Measurements from ENCODE around the gene UGT1A6.

The UGT1A6 gene

GRCh38 chr2:233799716-233800115 is 107.0 kb downstream of the UGT1A6 start:
- Histone ChIP-seq H3K4me3 (ENCODE audit: low read length) (no peak overlapping the region), H3K27me3 (ENCODE audit: control insufficient read depth, insufficient read depth, low read length) (no peaks in the 10 kb centered on the region), H3K9me3 (ENCODE audit: control insufficient read depth, insufficient read depth, low read length) (no peaks in the 10 kb centered on the region), H3K27ac (ENCODE audit: low read length) (no peak overlapping the region), H3K36me3 (ENCODE audit: control insufficient read depth, insufficient read depth, low read length) (no peaks in the 10 kb centered on the region), H3K4me1 (ENCODE audit: control insufficient read depth, insufficient read depth, low read length) (no peaks in the 10 kb centered on the region)
- no peak for DNase-seq (ENCODE audit: low read depth, low spot score)
- WGBS (ENCODE audit: insufficient coverage, insufficient read length): no CpG with 5 or more reads among the region's 5 CpGs

GRCh38 chr2:233800208-233800607 is 107.5 kb downstream of the UGT1A6 start:
- Histone ChIP-seq H3K36me3 (ENCODE audit: control insufficient read depth, insufficient read depth, low read length) (no peaks in the 10 kb centered on the region), H3K27ac (ENCODE audit: low read length) (no peak overlapping the region), H3K9me3 (ENCODE audit: control insufficient read depth, insufficient read depth, low read length) (no peaks in the 10 kb centered on the region), H3K4me1 (ENCODE audit: control insufficient read depth, insufficient read depth, low read length) (no peaks in the 10 kb centered on the region), H3K4me3 (ENCODE audit: low read length) (no peak overlapping the region), H3K27me3 (ENCODE audit: control insufficient read depth, insufficient read depth, low read length) (no peaks in the 10 kb centered on the region)
- no CpG with 5 or more reads among the region's 7 CpGs for WGBS (ENCODE audit: insufficient coverage, insufficient read length)
- no peak for DNase-seq (ENCODE audit: low read depth, low spot score)

GRCh38 chr2:233801357-233802131 is 108.9 kb downstream of the UGT1A6 start:
- Histone ChIP-seq H3K27ac (ENCODE audit: low read length) (no peak overlapping the region), H3K4me1 (ENCODE audit: control insufficient read depth, insufficient read depth, low read length) (no peaks in the 10 kb centered on the region), H3K36me3 (ENCODE audit: control insufficient read depth, insufficient read depth, low read length) (no peaks in the 10 kb centered on the region), H3K27me3 (ENCODE audit: control insufficient read depth, insufficient read depth, low read length) (no peaks in the 10 kb centered on the region), H3K4me3 (ENCODE audit: low read length) (no peak overlapping the region), H3K9me3 (ENCODE audit: control insufficient read depth, insufficient read depth, low read length) (no peaks in the 10 kb centered on the region)
- no peak for DNase-seq (ENCODE audit: low read depth, low spot score)
- no CpG with 5 or more reads among the region's 9 CpGs for WGBS (ENCODE audit: insufficient coverage, insufficient read length)

GRCh38 chr2:233802132-233802815 is 109.6 kb downstream of the UGT1A6 start:
- no peak overlapping the region for H3K27ac ChIP-seq (ENCODE audit: low read length)
- H3K4me3 ChIP-seq (ENCODE audit: low read length): no peak overlapping the region
- DNase-seq (ENCODE audit: low read depth, low spot score): no peak
- no peaks in the 10 kb centered on the region for H3K36me3 ChIP-seq (ENCODE audit: control insufficient read depth, insufficient read depth, low read length)
- H3K27me3 ChIP-seq (ENCODE audit: control insufficient read depth, insufficient read depth, low read length): no peaks in the 10 kb centered on the region
- no peaks in the 10 kb centered on the region for H3K4me1 ChIP-seq (ENCODE audit: control insufficient read depth, insufficient read depth, low read length)
- WGBS (ENCODE audit: insufficient coverage, insufficient read length): no CpG with 5 or more reads among the region's 3 CpGs
- H3K9me3 ChIP-seq (ENCODE audit: control insufficient read depth, insufficient read depth, low read length): no peaks in the 10 kb centered on the region

- no peaks in the 10 kb centered on the region for H3K36me3 ChIP-seq (ENCODE audit: control insufficient read depth, insufficient read depth, low read length)
- H3K9me3 ChIP-seq (ENCODE audit: control insufficient read depth, insufficient read depth, low read length): no peaks in the 10 kb centered on the region
- no CpG with 5 or more reads among the region's 2 CpGs for WGBS (ENCODE audit: insufficient coverage, insufficient read length)
- no peak overlapping the region for H3K27ac ChIP-seq (ENCODE audit: low read length)
- H3K27me3 ChIP-seq (ENCODE audit: control insufficient read depth, insufficient read depth, low read length): no peaks in the 10 kb centered on the region
- DNase-seq (ENCODE audit: low read depth, low spot score): no peak
- H3K4me1 ChIP-seq (ENCODE audit: control insufficient read depth, insufficient read depth, low read length): no peaks in the 10 kb centered on the region
- no peak overlapping the region for H3K4me3 ChIP-seq (ENCODE audit: low read length)
Observed at GRCh38 chr2:233803292-233803911, 110.7 kb downstream of the UGT1A6 start.

GRCh38 chr2:233803994-233804393 is 111.3 kb downstream of the UGT1A6 start:
- DNase-seq (ENCODE audit: low read depth, low spot score): no peak
- no peak overlapping the region for H3K4me3 ChIP-seq (ENCODE audit: low read length)
- WGBS (ENCODE audit: insufficient coverage, insufficient read length): no CpG with 5 or more reads among the region's 8 CpGs
- no peaks in the 10 kb centered on the region for H3K4me1 ChIP-seq (ENCODE audit: control insufficient read depth, insufficient read depth, low read length)
- no peaks in the 10 kb centered on the region for H3K27me3 ChIP-seq (ENCODE audit: control insufficient read depth, insufficient read depth, low read length)
- no peaks in the 10 kb centered on the region for H3K9me3 ChIP-seq (ENCODE audit: control insufficient read depth, insufficient read depth, low read length)
- H3K36me3 ChIP-seq (ENCODE audit: control insufficient read depth, insufficient read depth, low read length): no peaks in the 10 kb centered on the region
- no peak overlapping the region for H3K27ac ChIP-seq (ENCODE audit: low read length)

GRCh38 chr2:233807215-233807865 is 114.7 kb downstream of the UGT1A6 start:
- WGBS (ENCODE audit: insufficient coverage, insufficient read length): no CpG with 5 or more reads among the region's 12 CpGs
- Histone ChIP-seq H3K4me1 (ENCODE audit: control insufficient read depth, insufficient read depth, low read length) (no peaks in the 10 kb centered on the region), H3K9me3 (ENCODE audit: control insufficient read depth, insufficient read depth, low read length) (no peaks in the 10 kb centered on the region), H3K4me3 (ENCODE audit: low read length) (no peak overlapping the region), H3K27me3 (ENCODE audit: control insufficient read depth, insufficient read depth, low read length) (no peaks in the 10 kb centered on the region), H3K36me3 (ENCODE audit: control insufficient read depth, insufficient read depth, low read length) (no peaks in the 10 kb centered on the region), H3K27ac (ENCODE audit: low read length) (no peak overlapping the region)
- no peak for DNase-seq (ENCODE audit: low read depth, low spot score)

- Histone ChIP-seq H3K4me3 (ENCODE audit: low read length) (no peak overlapping the region), H3K4me1 (ENCODE audit: control insufficient read depth, insufficient read depth, low read length) (no peaks in the 10 kb centered on the region), H3K9me3 (ENCODE audit: control insufficient read depth, insufficient read depth, low read length) (no peaks in the 10 kb centered on the region), H3K27ac (ENCODE audit: low read length) (no peak overlapping the region), H3K27me3 (ENCODE audit: control insufficient read depth, insufficient read depth, low read length) (no peaks in the 10 kb centered on the region), H3K36me3 (ENCODE audit: control insufficient read depth, insufficient read depth, low read length) (no peaks in the 10 kb centered on the region)
- DNase-seq (ENCODE audit: low read depth, low spot score): no peak
- WGBS (ENCODE audit: insufficient coverage, insufficient read length): no CpG with 5 or more reads among the region's 10 CpGs
Observed at GRCh38 chr2:233807966-233808935, 115.6 kb downstream of the UGT1A6 start.

- no peaks in the 10 kb centered on the region for H3K4me1 ChIP-seq (ENCODE audit: control insufficient read depth, insufficient read depth, low read length)
- DNase-seq (ENCODE audit: low read depth, low spot score): no peak
- H3K27me3 ChIP-seq (ENCODE audit: control insufficient read depth, insufficient read depth, low read length): no peaks in the 10 kb centered on the region
- H3K27ac ChIP-seq (ENCODE audit: low read length): no peak overlapping the region
- H3K36me3 ChIP-seq (ENCODE audit: control insufficient read depth, insufficient read depth, low read length): no peaks in the 10 kb centered on the region
- no CpG with 5 or more reads among the region's 6 CpGs for WGBS (ENCODE audit: insufficient coverage, insufficient read length)
- H3K9me3 ChIP-seq (ENCODE audit: control insufficient read depth, insufficient read depth, low read length): no peaks in the 10 kb centered on the region
- no peak overlapping the region for H3K4me3 ChIP-seq (ENCODE audit: low read length)
Observed at GRCh38 chr2:233810385-233810784, 117.7 kb downstream of the UGT1A6 start.
